T-helper 9 cell (primary cell): ENCODE data around the gene SLX4IP.

ENCODE experiments used
- DNase-seq: peaks from one replicate; pipeline ENCODE4 v3.0.0-alpha.2; 2020

The SLX4IP gene

DNA sequence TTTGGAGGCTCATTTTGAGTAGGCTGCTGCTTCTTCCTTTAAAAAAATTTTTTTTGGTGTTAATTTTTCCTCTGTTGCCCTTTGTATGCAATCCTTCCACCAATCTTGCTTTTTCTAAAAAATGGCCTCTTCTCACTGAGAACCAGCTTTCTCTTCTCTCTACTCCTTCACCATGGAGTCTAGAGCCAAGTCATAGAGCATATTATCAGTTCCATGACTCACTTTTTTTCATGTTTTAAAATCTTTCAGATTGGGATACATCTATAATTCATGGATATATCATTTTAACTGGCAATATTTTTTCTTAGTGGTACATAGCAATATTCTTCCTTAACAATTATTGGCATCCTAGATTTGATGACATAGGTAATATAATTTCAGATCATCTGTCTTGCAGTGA, 62.7 kb downstream of the SLX4IP start:
- DNase-seq, result no peak

DNA sequence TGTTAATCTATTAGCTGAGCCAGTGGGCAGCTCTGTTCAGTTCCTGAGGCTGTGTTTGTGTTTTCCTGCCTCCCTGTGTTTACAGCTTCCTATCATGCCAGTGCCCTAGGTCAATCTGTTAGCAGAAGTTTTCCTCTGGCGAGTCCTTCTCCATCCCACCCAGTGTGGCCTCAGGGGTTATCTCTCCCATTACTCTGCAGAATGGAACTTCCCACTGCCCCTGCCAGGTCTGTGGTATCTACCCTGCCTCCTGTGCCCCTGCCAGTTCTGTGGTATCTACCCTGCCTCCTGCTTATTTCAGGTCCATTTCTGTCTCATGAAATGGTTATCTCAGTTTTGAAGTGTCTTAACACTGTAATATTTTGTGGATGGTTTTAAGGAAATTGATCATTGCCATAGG, 63.1 kb downstream of the SLX4IP start:
- no peak for DNase-seq

DNA sequence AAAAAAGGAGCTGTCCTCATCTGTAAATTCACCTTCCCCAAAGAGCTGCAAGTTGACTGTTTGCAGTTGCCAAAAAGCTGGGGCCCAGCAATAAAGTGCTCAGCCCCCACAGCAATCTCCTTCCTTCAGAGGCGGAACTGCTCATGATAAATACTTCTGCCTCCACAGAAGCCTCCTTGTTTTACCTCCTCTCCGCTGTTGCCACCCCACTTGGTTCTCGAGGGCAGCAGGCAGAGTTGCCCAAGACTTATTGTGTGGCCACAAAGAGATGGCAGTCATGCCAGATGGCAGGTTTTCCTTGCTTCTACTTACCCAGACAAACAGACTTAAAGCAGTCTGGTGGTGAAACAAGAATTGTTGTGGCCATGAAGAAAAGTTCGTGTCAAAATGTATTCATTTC, 66.3 kb downstream of the SLX4IP start:
- DNase-seq, result no peak

DNA sequence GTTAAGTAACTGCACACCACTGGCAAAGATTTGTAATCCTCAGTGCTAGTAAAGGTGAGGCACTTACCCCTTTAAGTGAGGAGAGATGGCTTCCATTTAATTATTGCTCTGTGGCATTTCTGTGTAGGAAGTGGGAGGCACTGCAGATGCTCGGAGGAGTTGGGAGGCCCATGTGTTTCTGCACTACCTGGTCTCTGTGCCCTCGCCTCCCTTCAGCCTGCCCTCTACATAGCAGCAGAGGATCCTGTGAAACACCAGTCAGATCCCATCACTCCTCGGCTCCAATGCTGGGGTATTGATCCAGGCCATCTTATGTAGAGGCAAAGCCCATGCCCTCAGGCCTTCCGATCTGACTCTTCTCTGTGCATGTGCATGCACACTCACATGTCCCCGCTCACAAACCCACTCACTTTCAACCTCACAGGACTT, 67.0 kb downstream of the SLX4IP start:
- DNase-seq, result no peak

DNA sequence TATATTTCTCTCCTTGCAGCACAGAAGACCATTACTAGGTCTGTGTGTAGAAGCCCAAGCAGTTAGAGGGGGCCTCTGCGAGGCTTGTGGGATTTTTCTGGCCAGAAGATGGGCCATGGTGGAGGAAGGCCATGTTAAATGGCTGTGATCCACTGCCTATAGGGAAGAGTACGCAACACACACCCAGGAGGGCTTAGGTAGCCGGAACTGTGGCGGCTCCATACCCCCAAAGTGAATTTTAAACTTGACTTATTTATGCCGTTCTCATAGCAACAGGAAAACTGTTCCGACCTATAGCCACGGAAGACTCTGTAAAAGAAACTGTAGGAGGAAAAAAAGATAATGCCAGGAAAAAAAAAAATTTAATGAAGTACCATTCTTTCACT, 69.5 kb downstream of the SLX4IP start:
- no peak for DNase-seq

DNA sequence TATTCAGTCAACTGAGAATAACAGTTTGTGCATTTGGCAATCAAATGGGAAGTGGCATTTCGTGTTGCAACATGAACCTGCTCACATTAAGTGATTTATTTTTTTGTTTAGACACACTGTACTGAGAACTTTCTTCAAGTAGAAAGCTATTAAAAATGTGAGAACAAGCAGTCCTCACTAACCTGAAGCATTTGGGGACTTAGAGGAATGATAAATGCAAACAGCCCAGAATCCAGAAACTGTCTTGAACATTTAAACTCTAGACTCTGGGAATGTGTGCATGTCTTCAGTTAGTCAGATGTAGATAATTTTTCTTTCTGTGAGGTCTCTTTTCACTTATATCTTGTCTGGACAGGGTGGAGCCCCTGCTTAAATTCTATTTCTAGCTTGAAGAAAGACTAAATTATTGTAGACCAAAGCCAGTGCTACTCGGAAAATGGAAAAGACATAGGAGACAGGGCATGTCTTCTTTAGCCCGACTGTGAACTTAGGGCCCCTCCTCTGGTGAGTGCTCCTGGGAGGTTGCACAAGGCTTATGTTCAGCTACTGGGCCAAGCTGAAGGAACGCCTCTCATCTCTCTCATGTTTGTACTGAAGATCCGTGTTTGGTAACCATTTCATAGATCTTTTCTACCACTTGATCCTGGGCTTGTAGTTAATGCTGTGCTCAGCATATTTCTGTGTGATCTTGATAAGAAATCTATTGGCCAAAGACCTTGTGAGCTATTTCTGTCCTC, 70.1 kb downstream of the SLX4IP start:
- no peak for DNase-seq

DNA sequence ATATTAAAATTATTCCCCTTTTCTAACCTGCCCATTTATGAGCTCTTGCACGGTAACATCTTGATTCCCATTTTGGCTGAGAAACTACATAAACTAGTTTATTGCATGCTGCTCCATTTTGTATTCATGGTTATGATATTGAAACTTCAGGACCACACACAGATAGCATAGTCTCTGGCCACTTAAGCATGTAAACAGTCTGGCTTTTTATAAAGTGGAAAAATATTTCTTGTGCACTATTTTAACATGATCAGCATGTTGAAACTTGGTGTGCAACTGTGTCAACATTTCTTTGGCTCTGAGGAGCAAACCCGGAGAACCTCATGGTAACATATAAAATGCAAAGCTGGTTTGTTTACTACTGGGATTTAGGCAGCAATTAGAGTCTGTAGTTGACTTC, 70.7 kb downstream of the SLX4IP start:
- no peak for DNase-seq

DNA sequence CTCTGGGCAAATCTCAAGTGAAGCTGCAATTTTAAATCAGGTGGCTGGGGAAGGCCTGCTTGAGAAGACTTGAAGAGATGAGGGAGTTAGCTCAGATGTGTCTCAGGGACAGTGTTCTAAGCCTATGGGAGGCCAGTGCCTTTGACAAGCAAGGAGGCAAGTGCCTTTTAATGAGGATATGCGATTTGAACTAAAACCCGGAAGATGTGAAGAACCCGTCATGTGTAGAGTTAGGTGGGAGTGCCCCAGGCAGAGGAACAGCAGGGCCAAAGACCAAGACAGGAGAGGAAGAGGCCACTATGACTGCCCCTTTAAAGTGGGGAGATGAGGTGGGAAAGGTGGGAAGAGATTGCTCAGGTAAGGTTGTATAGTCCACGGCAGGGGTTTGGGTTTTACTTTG, 71.9 kb downstream of the SLX4IP start:
- no peak for DNase-seq

DNA sequence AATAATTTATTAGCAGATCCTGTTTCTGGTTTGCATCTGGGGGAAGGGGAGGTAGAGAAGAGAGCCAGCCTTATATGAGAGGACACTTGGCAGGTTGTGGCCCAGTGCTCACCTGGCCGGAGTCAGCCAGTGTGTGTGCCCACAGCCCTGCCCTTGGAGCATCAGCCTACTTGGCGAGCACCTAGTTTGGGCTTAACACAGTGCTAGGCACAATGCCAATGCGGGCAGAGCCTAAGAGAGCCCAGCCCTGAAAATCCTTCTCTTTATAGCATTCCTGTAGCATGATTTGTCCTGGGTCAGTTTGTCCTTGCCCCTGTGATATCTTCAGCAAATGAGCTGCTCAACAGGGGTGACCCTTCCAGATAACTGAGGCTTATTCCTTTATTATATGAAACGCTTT, 73.0 kb downstream of the SLX4IP start:
- DNase-seq, result no peak

DNA sequence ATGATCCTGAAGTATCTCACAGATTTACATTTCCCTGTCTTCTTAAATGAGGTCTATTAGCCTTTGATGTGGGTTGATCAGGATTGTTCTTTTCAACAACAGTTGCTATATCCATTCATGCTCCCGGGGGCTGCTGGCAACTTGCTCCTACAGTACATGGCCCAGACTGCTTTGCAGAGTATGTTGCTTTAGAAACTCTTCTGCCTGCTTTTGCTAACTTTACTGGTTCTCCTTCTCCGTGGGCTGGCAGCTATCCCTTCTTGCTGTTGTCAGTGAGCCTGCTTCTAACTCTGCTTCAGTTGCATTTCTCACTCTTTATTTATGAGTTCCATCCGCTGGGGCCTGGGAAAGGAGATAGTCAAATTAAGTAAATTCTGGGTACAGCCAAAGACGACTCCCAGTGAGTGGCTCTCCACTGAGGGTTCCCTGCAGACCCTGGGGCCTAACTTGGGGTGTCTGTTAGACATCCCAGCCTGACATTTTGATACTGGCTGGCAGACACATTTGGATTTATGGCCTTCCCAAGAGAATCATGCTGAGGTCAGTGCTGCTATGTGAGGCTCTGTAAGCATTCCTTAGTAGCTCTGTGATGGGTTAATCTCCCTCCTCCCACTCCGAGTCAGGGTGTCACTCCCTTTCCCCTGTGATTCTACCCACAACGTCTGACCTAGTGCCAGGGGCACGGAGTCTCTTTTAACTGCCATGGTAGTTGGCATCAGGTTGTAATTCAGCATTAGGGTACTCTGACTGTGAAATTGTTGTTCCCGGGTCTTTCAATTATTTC, 73.6 kb downstream of the SLX4IP start:
- no peak for DNase-seq

DNA sequence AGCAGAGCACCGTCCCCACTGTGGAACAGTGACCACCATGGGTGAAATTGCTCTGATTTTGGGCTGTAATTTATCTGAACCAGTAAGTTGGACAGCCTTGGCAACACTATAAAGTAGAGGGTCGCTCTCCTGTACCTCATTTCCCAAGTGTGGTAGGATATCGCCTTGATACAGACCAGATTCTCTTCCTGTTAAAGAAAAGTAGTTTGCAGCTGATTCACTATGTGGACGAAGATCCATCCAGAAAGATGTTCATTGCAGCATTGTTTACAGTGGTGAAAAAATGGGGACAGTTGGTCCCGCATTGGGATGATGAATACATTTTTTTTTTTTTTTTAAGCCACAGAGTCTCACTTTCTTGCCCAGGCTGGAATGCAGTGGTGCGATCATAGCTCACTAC, 74.3 kb downstream of the SLX4IP start:
- no peak for DNase-seq

DNA sequence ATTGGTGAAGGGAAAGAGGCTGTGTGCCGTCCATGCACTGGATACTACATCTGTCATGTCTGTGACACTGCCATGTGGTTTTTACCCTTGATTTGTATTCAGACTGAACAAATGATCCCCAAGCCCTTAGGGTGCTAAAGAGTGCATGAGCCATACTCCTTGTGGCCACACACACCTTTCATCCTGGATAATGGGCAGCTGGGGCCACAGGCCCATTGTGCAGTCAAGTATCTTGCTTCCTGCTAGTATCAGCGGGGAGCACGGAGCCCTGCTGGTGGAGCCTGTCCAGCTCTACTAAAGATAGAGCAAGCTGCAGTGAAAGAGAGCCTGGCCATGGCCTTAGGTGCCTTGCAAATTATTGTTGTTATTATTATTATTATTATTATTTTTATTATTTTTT, 75.1 kb downstream of the SLX4IP start:
- no peak for DNase-seq

DNA sequence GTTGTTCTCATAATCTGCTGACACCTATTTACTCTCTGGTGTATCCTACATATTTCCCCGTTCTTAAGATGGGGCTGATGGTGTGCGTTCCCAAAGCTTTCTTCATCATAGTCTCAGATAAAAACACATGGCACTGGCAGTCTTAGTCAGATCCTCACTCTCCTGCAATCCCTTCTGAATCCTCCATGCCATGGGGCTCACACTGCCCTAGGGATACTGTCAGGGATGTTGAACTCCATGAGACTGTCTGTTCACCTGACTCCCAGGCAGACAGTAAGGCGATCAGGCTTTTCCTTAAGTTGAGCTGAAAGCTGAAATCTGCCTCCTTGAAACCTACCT, 76.0 kb downstream of the SLX4IP start:
- DNase-seq, result no peak

DNA sequence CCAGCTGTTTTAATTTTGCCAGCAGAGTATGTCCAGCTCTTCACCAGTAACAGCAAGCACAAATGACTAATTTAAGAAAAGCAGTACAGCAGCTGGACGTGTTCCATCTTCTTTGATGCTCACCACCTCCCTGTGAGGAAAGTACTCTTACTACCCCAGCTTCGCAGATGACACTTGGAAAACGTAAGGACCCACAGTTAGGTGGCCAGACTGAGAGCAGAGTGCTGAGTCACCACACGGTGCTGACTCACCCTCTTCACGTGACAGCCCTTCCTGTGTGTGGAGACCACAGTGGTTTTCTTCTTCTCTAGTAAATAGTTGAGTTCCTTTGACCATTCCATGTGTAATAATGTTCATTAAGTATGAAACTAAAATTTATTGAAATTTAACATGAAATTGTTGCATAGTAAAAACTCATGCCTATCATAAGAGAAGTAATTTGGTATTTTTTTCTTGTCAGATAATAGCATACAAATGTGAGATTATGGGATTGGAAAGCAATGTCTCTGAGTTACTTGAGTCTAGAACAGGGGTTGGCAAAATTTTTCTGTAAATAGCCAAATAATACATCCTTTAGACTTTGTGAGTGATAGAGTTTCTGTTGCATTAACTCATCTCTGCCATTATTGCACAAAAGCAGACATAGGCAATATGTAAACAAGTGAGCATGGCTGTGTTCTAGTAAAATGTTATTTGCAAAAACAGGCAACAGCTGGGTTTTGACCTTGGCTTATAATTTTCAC, 76.6 kb downstream of the SLX4IP start:
- DNase-seq, result peak; percentile 18

DNA sequence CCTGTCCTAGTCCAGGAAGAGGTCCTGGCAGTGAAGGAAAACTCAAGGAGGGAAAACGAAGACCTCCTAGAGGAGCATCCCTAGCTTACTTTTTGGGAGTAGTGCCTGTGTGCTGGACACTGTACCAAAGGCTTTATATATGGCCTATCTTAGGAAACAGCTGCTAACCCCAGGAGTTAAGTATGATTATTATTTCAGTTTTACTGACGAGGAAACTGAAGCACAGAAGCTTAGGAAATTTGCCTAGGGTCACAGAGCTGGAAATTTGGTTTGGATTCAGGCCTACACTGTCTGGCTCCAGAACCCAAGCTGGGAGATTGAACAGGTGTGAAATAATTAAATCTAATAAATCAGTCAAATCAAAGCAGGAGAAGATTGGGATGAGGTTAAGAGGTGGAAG, 78.0 kb downstream of the SLX4IP start:
- DNase-seq, result no peak

DNA sequence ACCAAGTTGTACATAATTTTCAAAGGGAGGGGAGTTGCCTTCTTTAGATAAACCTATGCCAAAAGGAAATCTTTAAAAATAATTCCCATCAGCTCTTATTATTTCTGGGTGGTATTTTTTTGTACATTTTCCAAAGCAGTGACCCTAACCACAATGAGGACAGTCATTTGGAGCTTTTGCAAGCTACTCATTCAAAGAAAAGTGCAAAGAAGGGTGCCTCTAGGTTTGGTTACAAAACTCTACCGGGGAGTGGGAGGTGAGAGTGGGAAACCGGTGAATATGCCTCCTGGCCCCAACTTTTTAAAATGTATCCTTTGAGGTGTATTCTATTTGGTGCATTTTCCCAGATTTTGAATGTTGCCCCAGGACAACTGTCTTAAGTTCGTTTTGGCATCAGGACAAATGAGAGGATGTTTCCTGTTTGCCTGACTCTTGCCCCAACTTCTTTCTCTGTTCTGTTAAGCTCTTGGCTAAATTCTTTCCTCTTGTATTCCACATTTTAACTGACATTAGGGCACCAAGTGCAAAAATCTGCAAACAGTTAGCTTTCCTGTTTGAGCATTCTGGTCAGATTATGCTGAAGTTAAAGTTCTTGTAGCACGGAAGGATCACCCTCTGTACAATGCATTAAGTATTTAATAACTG, 78.9 kb downstream of the SLX4IP start:
- no peak for DNase-seq

DNA sequence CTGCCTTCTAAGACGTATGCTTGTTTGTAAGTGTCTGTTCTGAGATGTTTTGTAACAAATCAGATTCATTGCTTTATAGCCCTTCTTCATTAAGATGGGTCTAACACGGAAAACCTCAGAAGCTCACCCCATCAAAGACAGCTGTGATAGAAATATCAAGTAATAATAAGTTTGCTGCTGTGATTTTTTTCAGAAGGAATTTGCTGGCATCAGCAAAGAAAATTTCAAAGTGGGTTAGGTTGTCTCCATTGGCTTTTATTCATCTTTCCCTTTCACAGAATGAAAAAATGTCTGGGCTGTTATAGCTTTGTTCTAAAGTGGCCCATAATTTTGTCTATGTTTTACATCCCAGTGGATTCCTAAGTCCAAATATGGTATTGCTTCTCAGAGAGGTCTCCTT, 81.4 kb downstream of the SLX4IP start:
- no peak for DNase-seq

DNA sequence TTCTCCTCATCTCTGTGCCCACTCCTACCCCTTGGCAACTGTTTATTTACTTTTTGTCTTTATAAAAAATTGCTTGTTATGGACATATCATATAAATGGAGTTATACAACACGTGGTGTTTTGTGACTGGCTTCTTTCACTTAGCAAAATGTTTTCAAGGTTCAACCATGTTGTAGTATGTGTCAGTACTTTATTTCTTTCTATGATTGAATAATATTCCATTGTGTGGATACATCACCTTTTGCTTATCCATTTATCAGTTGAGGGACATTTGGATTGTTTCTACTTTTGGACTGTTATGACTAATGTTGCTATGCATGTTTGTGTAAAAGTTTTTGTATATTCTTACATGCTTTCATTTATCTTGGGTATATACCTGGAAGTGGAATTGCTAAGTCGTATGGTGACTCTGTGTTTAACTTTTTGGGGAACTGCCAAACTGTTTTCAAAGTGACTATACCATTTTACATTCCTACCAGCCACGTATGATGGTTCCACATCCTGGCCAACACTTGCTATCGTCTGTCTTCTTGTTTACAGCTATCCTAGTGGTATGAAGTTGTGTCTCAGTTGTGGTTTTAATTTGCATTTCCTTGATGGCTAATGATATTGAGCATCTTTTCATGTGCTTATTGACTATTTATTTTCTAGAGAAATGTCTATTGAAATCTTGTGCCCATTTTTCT, 84.4 kb downstream of the SLX4IP start:
- no peak for DNase-seq

DNA sequence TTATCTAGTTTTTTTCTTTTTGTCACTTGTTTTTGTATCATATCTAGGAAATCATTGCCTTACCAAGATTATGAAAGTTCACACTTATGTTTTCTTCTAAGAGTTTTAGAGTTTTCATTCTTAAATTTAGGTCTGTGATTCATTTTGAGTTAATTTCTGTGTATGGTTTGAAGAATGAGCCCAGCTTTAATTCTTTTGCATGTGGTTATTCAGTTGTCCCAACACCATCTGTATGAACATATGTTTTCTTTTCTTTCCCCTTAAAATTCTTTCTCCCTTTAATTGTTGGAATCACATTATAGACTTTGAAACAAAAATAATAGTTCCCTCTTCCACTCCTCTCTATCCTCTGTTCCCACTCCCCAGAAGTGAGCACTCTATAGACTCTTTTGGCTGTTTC, 85.4 kb downstream of the SLX4IP start:
- no peak for DNase-seq

DNA sequence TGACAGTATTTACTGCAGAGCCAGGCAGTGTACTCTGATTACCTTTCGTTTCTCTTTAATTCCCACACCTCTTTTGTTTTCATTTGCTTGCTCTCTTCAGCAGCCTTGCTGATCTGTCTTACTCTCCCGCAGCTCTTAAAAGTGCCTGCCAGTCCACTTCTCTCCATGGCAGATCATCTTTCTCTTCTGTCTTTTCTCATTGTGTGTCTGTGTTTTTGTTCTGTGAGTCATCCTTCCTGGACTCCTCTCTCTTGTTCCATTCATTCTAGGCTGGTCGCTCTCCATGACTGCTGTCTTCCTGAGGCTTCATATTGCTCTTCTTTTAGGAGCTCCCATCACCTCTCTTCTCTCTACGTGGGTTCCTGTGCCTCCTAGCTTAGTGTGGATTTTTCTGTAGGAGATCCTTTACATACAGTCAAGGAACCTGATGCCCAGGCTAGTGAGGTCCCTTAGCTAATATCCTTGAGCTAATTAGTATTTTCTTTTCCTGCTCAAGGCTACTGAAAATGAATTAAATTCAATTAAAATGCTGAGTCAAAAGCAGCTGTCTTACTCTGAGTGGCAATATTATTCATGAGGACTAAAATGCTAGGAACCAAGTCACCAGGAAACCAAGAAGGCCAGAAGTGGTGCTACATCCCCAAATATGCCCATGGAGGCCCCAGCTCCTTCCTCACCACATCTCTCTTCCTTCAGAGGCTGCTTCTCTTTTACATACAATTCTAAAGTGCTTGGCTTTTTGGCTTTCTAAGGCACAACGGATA, 86.1 kb downstream of the SLX4IP start:
- DNase-seq, result no peak

DNA sequence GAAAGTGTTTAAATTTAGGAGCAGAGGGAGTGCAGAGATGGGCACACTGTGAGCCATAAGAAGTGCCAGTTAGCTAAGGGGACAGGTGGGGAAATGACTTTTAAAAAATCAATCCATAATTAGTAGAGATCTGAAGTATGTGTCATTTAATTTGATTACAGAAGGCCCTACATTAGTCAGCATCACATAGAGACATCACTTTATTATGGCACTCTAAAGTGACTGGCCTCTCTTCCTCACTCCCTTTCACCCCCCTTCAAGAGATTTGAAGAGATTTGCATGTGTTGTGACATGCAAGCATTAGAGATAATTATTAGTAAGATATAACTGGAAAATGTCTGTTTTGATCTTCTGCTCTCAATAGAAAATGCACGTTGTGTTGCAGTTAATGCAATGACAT, 86.7 kb downstream of the SLX4IP start:
- no peak for DNase-seq

DNA sequence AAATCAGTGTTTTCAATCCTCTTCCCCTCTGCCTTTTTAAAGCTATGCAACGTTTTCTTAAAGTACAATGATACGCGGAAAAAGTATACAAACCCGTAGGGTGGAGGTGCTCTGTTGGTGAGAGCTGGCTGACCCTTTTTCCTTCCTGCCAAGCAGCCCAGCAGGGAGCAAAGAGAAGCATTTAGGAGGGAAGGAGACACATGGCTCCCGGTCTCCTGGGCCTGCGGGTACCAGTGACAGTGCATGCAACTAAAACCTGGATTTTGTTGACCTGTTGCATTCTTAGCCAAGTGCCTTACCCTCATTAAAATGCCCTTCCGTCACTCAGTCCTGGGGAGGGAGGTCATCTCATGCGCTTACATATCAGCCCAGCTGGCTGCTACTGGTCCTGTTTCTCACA, 87.2 kb downstream of the SLX4IP start:
- no peak for DNase-seq
